NCI-H2107 treated with DMSO at 0.1 percent for 48 hours (cell line): Measurements from ENCODE around the gene STXBP1.

ENCODE experiments used
- DNase-seq: peaks from one replicate; lab custom pipeline; 2025; ENCODE audit not compliant: unreplicated experiment; lab: John Stamatoyannopoulos, UW

Gene STXBP1

GRCh38 chr9:127689329-127690000 is 77.4 kb downstream of the STXBP1 start:
- DNase-seq, result no peak

- no peak for DNase-seq
Measured at GRCh38 chr9:127690735-127691134, 78.7 kb downstream of the STXBP1 start.

- DNase-seq, result no peak
Measured at GRCh38 chr9:127692071-127692470, 80.0 kb downstream of the STXBP1 start.

GRCh38 chr9:127693143-127693542 is 81.1 kb downstream of the STXBP1 start:
- DNase-seq, result no peak

- no peak for DNase-seq
Measured at GRCh38 chr9:127693697-127694096, 81.6 kb downstream of the STXBP1 start.

GRCh38 chr9:127694890-127695720 is 83.0 kb downstream of the STXBP1 start:
- no peak for DNase-seq

GRCh38 chr9:127697575-127697974 is 85.5 kb downstream of the STXBP1 start:
- no peak for DNase-seq

- no peak for DNase-seq
Measured at GRCh38 chr9:127698386-127698785, 86.3 kb downstream of the STXBP1 start.

GRCh38 chr9:127698985-127699670 is 87.1 kb downstream of the STXBP1 start:
- peak; percentile 40 for DNase-seq

- DNase-seq, result no peak
Measured at GRCh38 chr9:127700140-127700539, 88.1 kb downstream of the STXBP1 start.

GRCh38 chr9:127700594-127701255 is 88.6 kb downstream of the STXBP1 start:
- no peak for DNase-seq

GRCh38 chr9:127703289-127703946 is 91.3 kb downstream of the STXBP1 start:
- no peak for DNase-seq

- no peak for DNase-seq
Measured at GRCh38 chr9:127705577-127706379, 93.7 kb downstream of the STXBP1 start.

GRCh38 chr9:127706836-127707241 is 94.8 kb downstream of the STXBP1 start, which contains the start of gene CFAP157:
Gene CFAP157, plus strand, starts transcription at chr9:127706988. Its CDS starts 44 bp downstream, at chr9:127707032.
- no peak for DNase-seq

- DNase-seq, result no peak
Measured at GRCh38 chr9:127707766-127708165, 95.7 kb downstream of the STXBP1 start.

GRCh38 chr9:127708952-127709587 is 97.0 kb downstream of the STXBP1 start:
- no peak for DNase-seq

GRCh38 chr9:127710204-127710783 is 98.2 kb downstream of the STXBP1 start:
- no peak for DNase-seq

GRCh38 chr9:127711226-127711701 is 99.2 kb downstream of the STXBP1 start:
- no peak for DNase-seq

- DNase-seq, result no peak
Measured at GRCh38 chr9:127711831-127712274, 99.8 kb downstream of the STXBP1 start.
